Spleen (tissue), 11 donors: Measurements from ENCODE around the gene MSI2. TPM values are rescaled to one million over a fixed set of nuclear protein-coding genes. Genes with fewer than 3 reads are reported as not detected.

Source experiments
- DNase-seq: peaks from one replicate; pipeline ENCODE4 v3.0.0-alpha.2; 2020
- H3K27ac ChIP-seq, 8 donors: fragments of 200-600 bp; sonication (generic) in 7 of 8; 1 replicate in 4 of 8; 2 replicates in 4 of 8; pipeline versions ENCODE4 v1.5.0 to v1.8.0; 2016 to 2021; ENCODE audit warnings: inconsistent platforms in 4 of 8, mild to moderate bottlenecking in 4 of 8, moderate library complexity in 1 of 8
- H3K27me3 ChIP-seq, 7 donors: fragments of 200-600 bp; sonication (generic) in 6 of 7; replicated peaks in 1 of 7; 1 replicate in 4 of 7; 2 replicates in 3 of 7; pipeline versions ENCODE4 v1.5.0 to v1.8.0; 2016 to 2021; ENCODE audit warnings: inconsistent platforms in 3 of 7, mild to moderate bottlenecking in 1 of 7
- H3K36me3 ChIP-seq, 6 donors: fragments of 200-600 bp; sonication (generic) in 5 of 6; 1 replicate in 4 of 6; 2 replicates in 2 of 6; pipeline versions ENCODE4 v1.5.0 to v1.8.0; 2016 to 2021; ENCODE audit warnings: inconsistent platforms in 2 of 6
- H3K4me1 ChIP-seq, 6 donors: fragments of 200-600 bp; sonication (generic) in 5 of 6; 1 replicate in 3 of 6; 2 replicates in 3 of 6; pipeline versions ENCODE4 v1.5.0 to v1.8.0; 2016 to 2021; ENCODE audit warnings: inconsistent platforms in 3 of 6
- H3K4me3 ChIP-seq, 8 donors: fragments of 200-600 bp; sonication (generic) in 7 of 8; 1 replicate in 4 of 8; 2 replicates in 4 of 8; pipeline versions ENCODE4 v1.5.0 to v1.8.0; 2016 to 2021; ENCODE audit warnings: inconsistent platforms in 4 of 8, mild to moderate bottlenecking in 4 of 8, moderate library complexity in 2 of 8
- H3K9me3 ChIP-seq, 8 donors: fragments of 200-600 bp; sonication (generic) in 7 of 8; 1 replicate in 4 of 8; 2 replicates in 4 of 8; pipeline versions ENCODE4 v1.5.0 to v1.8.0; 2016 to 2021; ENCODE audit warnings: inconsistent platforms in 4 of 8
- CTCF ChIP-seq, 11 experiments: fragments of 200-600 bp in 7 of 11; fragments of 450-650 bp in 4 of 11; sonication (generic) in 4 of 11; IDR thresholded peaks in 8 of 11; conservative IDR thresholded peaks in 3 of 11; 1 replicate in 7 of 11; 2 replicates in 4 of 11; pipeline versions ENCODE4 v1.4.0 to v1.8.0; 2016 to 2021; ENCODE audit warnings: antibody characterized with exemption in 11 of 11, inconsistent platforms in 4 of 11, mild to moderate bottlenecking in 1 of 11
- POLR2A ChIP-seq, 3 donors: fragments of 450-650 bp; IDR thresholded peaks; one replicate each; pipeline ENCODE4 v1.5.1; 2017; ENCODE audit warnings: antibody characterized with exemption in 3 of 3, mild to moderate bottlenecking in 1 of 3
- POLR2AphosphoS5 ChIP-seq, 3 donors: sonication (generic); formaldehyde crosslinking; IDR thresholded peaks; one replicate each; pipeline ENCODE4 v1.5.1; 2017; ENCODE audit warnings: antibody characterized with exemption in 3 of 3
- WGBS, 5 donors: extraction: QIAGEN DNeasy Blood & Tissue Kit in 3 of 5; methylation state at CpG; one replicate each; pipeline versions ENCODE4 v1.1.5 to v1.1.7; 2013 to 2018; 5-methylcytosine and 5-hydroxymethylcytosine counted together
- intact Hi-C: fragments of 100-400 bp; cut with DNase I; formaldehyde crosslinking; loops from one replicate; pipeline ENCODE4 v1.15.0; 2023; ENCODE audit warnings: low total_unique reads
- polyA plus RNA-seq, 3 donors: library from polyadenylated mRNA; stranded (reverse); fragments of 200-250 nt; gene quantifications; one replicate each; pipeline ENCODE4 v1.2.1, GENCODE V29; 2013
- total RNA-seq, 7 donors: library from RNA; depleted of rRNA in 3 of 7; stranded (reverse); fragments of >200 nt in 3 of 7; fragmentation: NEBNext Ultra II Directional in 4 of 7; extraction: Animal tissue kit (Norgen Biotek cat#: 25700) in 4 of 7; gene quantifications; one replicate each; pipeline versions ENCODE4 v1.1.0 to v1.2.1, GENCODE V29; 2016 to 2021
- donor health status: healthy with polysubstance abuse.
- donor health status: DM: no; HTN: no; CAD: no; lungs with moderate emphysema.
- donor health status: DM: no; HTN: no; CAD: no.
- donor health status: Bipolar disorder and iron deficiency.
- donor health status: healthy.
- donor health status: DM: no; HTN: no; CAD: no.
- donor health status: DM: yes; HTN: yes; CAD: no.

MSI2 gene
- total and polyA plus RNA-seq, 10 donors = 9.8 to 131 (median 64.7) TPM

- no peak for DNase-seq
- Histone ChIP-seq H3K27me3 (no peaks in the 10 kb centered on the region), H3K27ac (peak overlapping the region in 3 of 8 donors; percentile 14 to 28 (median 27)), H3K36me3 (no peaks in the 10 kb centered on the region), H3K4me1 (peaks cover 0 to 54% (median 23%) of the 10 kb centered on the region in 6 donors), H3K4me3 (no peak overlapping the region), H3K9me3 (no peaks in the 10 kb centered on the region)
- WGBS, 5 donors = 82 to 85% (median 83%) methylated on average over 8 of the region's 8 CpGs
- TF ChIP-seq CTCF (IDR thresholded peaks at IDR 0.05 in 8 of 11, conservative IDR thresholded peaks at IDR 0.05 in 3 of 11) (no peak), POLR2AphosphoS5 (IDR thresholded peaks at IDR 0.05) (no peak), POLR2A (IDR thresholded peaks at IDR 0.05) (no peak)
- intact Hi-C loops = no loop called here
Measured at GRCh38 chr17:57507828-57508227, 251.5 kb downstream of the MSI2 start.

GRCh38 chr17:57508671-57509070 is 252.3 kb downstream of the MSI2 start:
- 79 to 91% (median 87%) methylated on average over 9 to 10 of the region's 10 CpGs for WGBS, 5 donors
- peaks cover 0 to 63% (median 26%) of the 10 kb centered on the region in 6 donors for H3K4me1 ChIP-seq
- intact Hi-C loops = no loop called here
- DNase-seq = no peak
- TF ChIP-seq POLR2AphosphoS5 (IDR thresholded peaks at IDR 0.05) (no peak), CTCF (IDR thresholded peaks at IDR 0.05 in 8 of 11, conservative IDR thresholded peaks at IDR 0.05 in 3 of 11) (no peak), POLR2A (IDR thresholded peaks at IDR 0.05) (no peak)
- H3K27me3 ChIP-seq = no peaks in the 10 kb centered on the region
- no peaks in the 10 kb centered on the region for H3K36me3 ChIP-seq
- H3K27ac ChIP-seq = peak overlapping the region in 2 of 8 donors; percentile 27 to 28
- H3K4me3 ChIP-seq = no peak overlapping the region
- no peaks in the 10 kb centered on the region for H3K9me3 ChIP-seq

DNA sequence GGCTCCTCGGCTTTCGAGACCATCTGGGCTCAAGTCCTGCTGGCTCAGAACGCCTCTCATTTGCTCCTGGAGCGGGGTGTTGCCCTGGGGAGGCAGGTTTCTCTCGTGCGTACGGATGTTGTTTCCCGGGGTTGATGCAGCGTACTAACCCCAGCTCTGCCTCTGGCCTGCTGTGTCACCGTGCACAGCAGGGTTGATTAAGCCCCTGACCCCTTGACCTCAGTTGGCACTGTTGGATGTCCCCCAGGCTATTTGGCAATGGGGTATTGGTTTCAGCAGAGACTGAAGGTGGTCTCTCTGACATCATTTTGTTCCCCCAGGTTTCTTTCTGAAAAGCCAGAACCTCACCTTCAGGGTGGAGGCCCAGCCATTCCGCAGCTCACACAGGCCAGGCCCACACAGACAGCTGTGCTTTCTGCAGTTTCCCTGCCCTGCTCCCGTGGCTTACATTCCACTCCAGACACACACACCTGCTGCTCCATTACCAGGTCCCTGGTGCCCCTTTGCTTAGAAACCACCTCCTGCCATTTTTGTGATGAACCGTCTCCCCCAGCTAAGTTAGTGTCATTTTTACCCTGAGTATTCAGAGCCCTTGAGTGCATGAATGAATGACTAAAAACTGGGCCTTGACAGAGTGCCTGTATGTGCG is 255.3 kb downstream of the MSI2 start:
- no peaks in the 10 kb centered on the region for H3K9me3 ChIP-seq
- WGBS, 5 donors = 90 to 93% (median 93%) methylated on average over 11 to 14 of the region's 14 CpGs

More for the DNA sequence above, 255.3 kb downstream of the MSI2 start:
- H3K27me3 ChIP-seq = no peaks in the 10 kb centered on the region
- H3K4me1 ChIP-seq = peaks cover 0 to 61% (median 21%) of the 10 kb centered on the region in 6 donors
- H3K27ac ChIP-seq = no peak overlapping the region
- H3K36me3 ChIP-seq = no peaks in the 10 kb centered on the region
- intact Hi-C loops = no loop called here
- DNase-seq = no peak
- TF ChIP-seq POLR2A (IDR thresholded peaks at IDR 0.05) = no peak
- no peak for TF ChIP-seq CTCF (IDR thresholded peaks at IDR 0.05 in 8 of 11, conservative IDR thresholded peaks at IDR 0.05 in 3 of 11)
- no peak for TF ChIP-seq POLR2AphosphoS5 (IDR thresholded peaks at IDR 0.05)
- H3K4me3 ChIP-seq = no peak overlapping the region
